ENCODE measurements around the gene EIF4B.
"Not testable (repeated sequence)": the region's sequence is repeated elsewhere in the genome, so short reads cannot be mapped to it uniquely, and the experiment has no call there.

The EIF4B gene

GRCh38 chr12:53008760-53009159, 2.5 kb downstream of the EIF4B start:
- not testable (repeated sequence) for H4K91ac ChIP-seq (ENCODE audit: low read depth, low read length); H2AFZ ChIP-seq (ENCODE audit: insufficient read depth, low read length, poor library complexity); H3K18ac ChIP-seq (ENCODE audit: low read length); DNase-seq; H3K4me3 ChIP-seq (ENCODE audit: low read depth, low read length); H3K9me3 ChIP-seq (ENCODE audit: insufficient read depth, low read depth, low read length); H3K27ac ChIP-seq (ENCODE audit: low read depth, low read length); H2AK5ac ChIP-seq (ENCODE audit: low read length); H3K4me2 ChIP-seq (ENCODE audit: low read length); H3K27me3 ChIP-seq (ENCODE audit: insufficient read depth, low read length); H2BK120ac ChIP-seq (ENCODE audit: insufficient read depth, low read length, poor library complexity); H3K14ac ChIP-seq (ENCODE audit: low read length); H4K8ac ChIP-seq (ENCODE audit: low read depth, low read length); H2BK5ac ChIP-seq (ENCODE audit: low read depth, low read length, poor library complexity); H4K12ac ChIP-seq (ENCODE audit: low read depth, low read length); H3K23ac ChIP-seq (ENCODE audit: low read length); H2BK12ac ChIP-seq (ENCODE audit: low read length); H3K9ac ChIP-seq (ENCODE audit: low read length)
- Histone ChIP-seq H3K79me2 (ENCODE audit: control insufficient read depth, insufficient read depth, low read length, poor library complexity) (peaks cover 30% of the 10 kb centered on the region), H3K4me1 (ENCODE audit: control insufficient read depth in 1 of 2, insufficient read depth in 2 of 2, low read length in 2 of 2) (peaks cover 6 to 14% of the 10 kb centered on the region in 2 experiments), H3K36me3 (ENCODE audit: control insufficient read depth in 1 of 2, insufficient read depth in 2 of 2, low read length in 2 of 2) (peaks cover 11 to 12% of the 10 kb centered on the region in 2 experiments), H3K79me1 (ENCODE audit: low read length) (peaks cover 14% of the 10 kb centered on the region), H3K4ac (ENCODE audit: low read depth, low read length) (peak overlapping the region; percentile 96)
- WGBS (ENCODE audit: extremely low coverage, insufficient coverage, insufficient read length): no CpG with 5 or more reads among the region's 15 CpGs

GRCh38 chr12:53010955-53011354, 4.7 kb downstream of the EIF4B start:
- no peak overlapping the region for H3K14ac ChIP-seq (ENCODE audit: low read length)
- H3K4me2 ChIP-seq (ENCODE audit: low read length): no peak overlapping the region
- peak overlapping the region; percentile 93 for H3K4ac ChIP-seq (ENCODE audit: low read depth, low read length)
- no peak overlapping the region for H3K9ac ChIP-seq (ENCODE audit: low read length)
- H4K12ac ChIP-seq (ENCODE audit: low read depth, low read length): no peak overlapping the region
- H3K4me1 ChIP-seq (ENCODE audit: control insufficient read depth in 1 of 2, insufficient read depth in 2 of 2, low read length in 2 of 2): peaks cover 0 to 3% of the 10 kb centered on the region in 2 experiments
- H3K27me3 ChIP-seq (ENCODE audit: insufficient read depth, low read length): no peaks in the 10 kb centered on the region
- no peak overlapping the region for H2BK120ac ChIP-seq (ENCODE audit: insufficient read depth, low read length, poor library complexity)
- no CpG with 5 or more reads among the region's 2 CpGs for WGBS (ENCODE audit: extremely low coverage, insufficient coverage, insufficient read length)
- H4K8ac ChIP-seq (ENCODE audit: low read depth, low read length): no peak overlapping the region
- peaks cover 30% of the 10 kb centered on the region for H3K79me2 ChIP-seq (ENCODE audit: control insufficient read depth, insufficient read depth, low read length, poor library complexity)
- no peak overlapping the region for H2BK12ac ChIP-seq (ENCODE audit: low read length)
- no peak overlapping the region for H2BK5ac ChIP-seq (ENCODE audit: low read depth, low read length, poor library complexity)
- no peak overlapping the region for H2AFZ ChIP-seq (ENCODE audit: insufficient read depth, low read length, poor library complexity)
- H3K18ac ChIP-seq (ENCODE audit: low read length): no peak overlapping the region
- H3K9me3 ChIP-seq (ENCODE audit: insufficient read depth, low read depth, low read length): no peaks in the 10 kb centered on the region
- no peak overlapping the region for H3K23ac ChIP-seq (ENCODE audit: low read length)
- H3K4me3 ChIP-seq (ENCODE audit: low read depth, low read length): no peak overlapping the region
- no peak overlapping the region for H4K91ac ChIP-seq (ENCODE audit: low read depth, low read length)
- H3K27ac ChIP-seq (ENCODE audit: low read depth, low read length): no peak overlapping the region
- H3K79me1 ChIP-seq (ENCODE audit: low read length): peaks cover 8% of the 10 kb centered on the region
- H3K36me3 ChIP-seq (ENCODE audit: control insufficient read depth in 1 of 2, insufficient read depth in 2 of 2, low read length in 2 of 2): peaks cover 14 to 21% of the 10 kb centered on the region in 2 experiments
- DNase-seq: peak; percentile 65 to 84
- no peak overlapping the region for H2AK5ac ChIP-seq (ENCODE audit: low read length)

- Histone ChIP-seq H3K18ac (ENCODE audit: low read length) (no peak overlapping the region), H3K4me2 (ENCODE audit: low read length) (no peak overlapping the region), H3K27me3 (ENCODE audit: insufficient read depth, low read length) (no peaks in the 10 kb centered on the region), H3K23ac (ENCODE audit: low read length) (no peak overlapping the region), H3K9ac (ENCODE audit: low read length) (no peak overlapping the region), H3K79me1 (ENCODE audit: low read length) (peaks cover 3% of the 10 kb centered on the region), H2BK12ac (ENCODE audit: low read length) (no peak overlapping the region), H4K12ac (ENCODE audit: low read depth, low read length) (no peak overlapping the region), H4K8ac (ENCODE audit: low read depth, low read length) (no peak overlapping the region), H2AK5ac (ENCODE audit: low read length) (no peak overlapping the region), H3K4me1 (ENCODE audit: control insufficient read depth in 1 of 2, insufficient read depth in 2 of 2, low read length in 2 of 2) (peaks cover 0 to 3% of the 10 kb centered on the region in 2 experiments), H2BK5ac (ENCODE audit: low read depth, low read length, poor library complexity) (no peak overlapping the region), H3K36me3 (ENCODE audit: control insufficient read depth in 1 of 2, insufficient read depth in 2 of 2, low read length in 2 of 2) (peaks cover 18 to 22% of the 10 kb centered on the region in 2 experiments), H2AFZ (ENCODE audit: insufficient read depth, low read length, poor library complexity) (no peak overlapping the region), H3K4me3 (ENCODE audit: low read depth, low read length) (no peak overlapping the region), H2BK120ac (ENCODE audit: insufficient read depth, low read length, poor library complexity) (no peak overlapping the region), H3K14ac (ENCODE audit: low read length) (no peak overlapping the region), H3K79me2 (ENCODE audit: control insufficient read depth, insufficient read depth, low read length, poor library complexity) (peaks cover 26% of the 10 kb centered on the region), H3K9me3 (ENCODE audit: insufficient read depth, low read depth, low read length) (no peaks in the 10 kb centered on the region), H3K27ac (ENCODE audit: low read depth, low read length) (no peak overlapping the region), H3K4ac (ENCODE audit: low read depth, low read length) (peak overlapping the region; percentile 79), H4K91ac (ENCODE audit: low read depth, low read length) (no peak overlapping the region)
- no CpG with 5 or more reads among the region's 3 CpGs for WGBS (ENCODE audit: extremely low coverage, insufficient coverage, insufficient read length)
- no peak for DNase-seq
These were observed 5.6 kb downstream of the EIF4B start for GRCh38 chr12:53011889-53012288.

- Histone ChIP-seq H3K4me3 (ENCODE audit: low read depth, low read length) (no peak overlapping the region), H3K36me3 (ENCODE audit: control insufficient read depth in 1 of 2, insufficient read depth in 2 of 2, low read length in 2 of 2) (peaks cover 27 to 30% of the 10 kb centered on the region in 2 experiments), H3K27me3 (ENCODE audit: insufficient read depth, low read length) (no peaks in the 10 kb centered on the region), H2BK120ac (ENCODE audit: insufficient read depth, low read length, poor library complexity) (no peak overlapping the region), H2BK12ac (ENCODE audit: low read length) (no peak overlapping the region), H3K79me1 (ENCODE audit: low read length) (no peaks in the 10 kb centered on the region), H2AK5ac (ENCODE audit: low read length) (no peak overlapping the region), H3K4me1 (ENCODE audit: control insufficient read depth in 1 of 2, insufficient read depth in 2 of 2, low read length in 2 of 2) (no peaks in the 10 kb centered on the region), H3K9ac (ENCODE audit: low read length) (no peak overlapping the region), H2AFZ (ENCODE audit: insufficient read depth, low read length, poor library complexity) (no peak overlapping the region), H4K8ac (ENCODE audit: low read depth, low read length) (no peak overlapping the region), H3K14ac (ENCODE audit: low read length) (no peak overlapping the region), H3K27ac (ENCODE audit: low read depth, low read length) (no peak overlapping the region), H4K12ac (ENCODE audit: low read depth, low read length) (no peak overlapping the region), H4K91ac (ENCODE audit: low read depth, low read length) (no peak overlapping the region), H3K4me2 (ENCODE audit: low read length) (no peak overlapping the region), H3K4ac (ENCODE audit: low read depth, low read length) (peak overlapping the region; percentile 69), H3K9me3 (ENCODE audit: insufficient read depth, low read depth, low read length) (no peaks in the 10 kb centered on the region), H3K79me2 (ENCODE audit: control insufficient read depth, insufficient read depth, low read length, poor library complexity) (peaks cover 21% of the 10 kb centered on the region), H2BK5ac (ENCODE audit: low read depth, low read length, poor library complexity) (no peak overlapping the region), H3K18ac (ENCODE audit: low read length) (no peak overlapping the region), H3K23ac (ENCODE audit: low read length) (no peak overlapping the region)
- DNase-seq: no peak
- 100% methylated on average over 1 of the region's 3 CpGs for WGBS (ENCODE audit: extremely low coverage, insufficient coverage, insufficient read length)
These were observed 6.7 kb downstream of the EIF4B start for GRCh38 chr12:53012928-53013327.
